Fibroblast of skin of scalp (primary cell): ENCODE results near the gene STK32B.
A peak's percentile ranks its signal among the peaks of the same experiment; 100 is the strongest.

Source experiments
- DNase-seq: peaks from one replicate; pipeline ENCODE4 v3.0.0-alpha.2; 2013

Gene STK32B

GRCh38 chr4:5072948-5073347 is 21.7 kb downstream of the STK32B start:
- DNase-seq, result no peak

GRCh38 chr4:5078009-5078408 is 26.7 kb downstream of the STK32B start:
- DNase-seq, result no peak

GRCh38 chr4:5079581-5079980 is 28.3 kb downstream of the STK32B start:
- DNase-seq, result peak; percentile 74

- DNase-seq, result no peak
These were observed 30.2 kb downstream of the STK32B start for GRCh38 chr4:5081441-5081999.

GRCh38 chr4:5082376-5082775 is 31.1 kb downstream of the STK32B start:
- peak; percentile 27 for DNase-seq

GRCh38 chr4:5084911-5085475 is 33.7 kb downstream of the STK32B start:
- peak; percentile 68 for DNase-seq

- DNase-seq, result no peak
These were observed 35.3 kb downstream of the STK32B start for GRCh38 chr4:5086535-5086934.

- DNase-seq, result peak; percentile 49
These were observed 45.0 kb downstream of the STK32B start for GRCh38 chr4:5096261-5096660.

GRCh38 chr4:5098176-5098575 is 46.9 kb downstream of the STK32B start:
- peak; percentile 26 for DNase-seq

- no peak for DNase-seq
These were observed 49.1 kb downstream of the STK32B start for GRCh38 chr4:5100336-5100735.

- DNase-seq, result peak; percentile 66
These were observed 49.7 kb downstream of the STK32B start for GRCh38 chr4:5100986-5101385.

GRCh38 chr4:5101571-5101970 is 50.3 kb downstream of the STK32B start:
- DNase-seq, result peak; percentile 85

GRCh38 chr4:5110901-5111300 is 59.6 kb downstream of the STK32B start:
- DNase-seq, result peak; percentile 63

- DNase-seq, result peak; percentile 89
These were observed 61.2 kb downstream of the STK32B start for GRCh38 chr4:5112333-5113095.

- peak; percentile 92 for DNase-seq
These were observed 63.7 kb downstream of the STK32B start for GRCh38 chr4:5114950-5115349.

- no peak for DNase-seq
These were observed 67.0 kb downstream of the STK32B start for GRCh38 chr4:5118091-5118786.

- no peak for DNase-seq
These were observed 67.9 kb downstream of the STK32B start for GRCh38 chr4:5118994-5119835.

- no peak for DNase-seq
These were observed 68.8 kb downstream of the STK32B start for GRCh38 chr4:5120067-5120466.

- peak; percentile 69 for DNase-seq
These were observed 69.2 kb downstream of the STK32B start for GRCh38 chr4:5120468-5120867.

GRCh38 chr4:5122114-5122513 is 70.8 kb downstream of the STK32B start:
- no peak for DNase-seq

- DNase-seq, result no peak
These were observed 73.6 kb downstream of the STK32B start for GRCh38 chr4:5124876-5125275.

- no peak for DNase-seq
These were observed 74.0 kb downstream of the STK32B start for GRCh38 chr4:5125321-5125720.

- no peak for DNase-seq
These were observed 75.0 kb downstream of the STK32B start for GRCh38 chr4:5126231-5126630.
